IPS-NIHi7 (cell line): ENCODE measurements around the gene NTNG1.
"Not testable (repeated sequence)": the region's sequence is repeated elsewhere in the genome, so short reads cannot be mapped to it uniquely, and the experiment has no call there.

Experiments
- DNase-seq: peaks from one replicate; pipeline ENCODE4 v3.0.0; 2012; ENCODE audit warnings: mixed read lengths; ENCODE audit errors: extremely low spot score

The NTNG1 gene

GRCh38 chr1:107140703-107141490 is at the start of gene NTNG1:
Gene NTNG1, plus strand, starts transcription at chr1:107141039.
- peak; percentile 39 for DNase-seq

GRCh38 chr1:107091418-107091817 is 49.4 kb upstream of the NTNG1 start:
- DNase-seq = no peak

- DNase-seq = not testable (repeated sequence)
These were observed 47.4 kb upstream of the NTNG1 start for GRCh38 chr1:107093395-107093794.

- DNase-seq = no peak
These were observed 45.2 kb upstream of the NTNG1 start for GRCh38 chr1:107095647-107096046.

- no peak for DNase-seq
These were observed 44.1 kb upstream of the NTNG1 start for GRCh38 chr1:107096690-107097089.

GRCh38 chr1:107098961-107099360 is 41.9 kb upstream of the NTNG1 start:
- no peak for DNase-seq

GRCh38 chr1:107100331-107100984 is 40.4 kb upstream of the NTNG1 start:
- no peak for DNase-seq

GRCh38 chr1:107105914-107106313 is 34.9 kb upstream of the NTNG1 start:
- DNase-seq = no peak

- DNase-seq = no peak
These were observed 30.5 kb upstream of the NTNG1 start for GRCh38 chr1:107110326-107110725.

- DNase-seq = no peak
These were observed 24.5 kb upstream of the NTNG1 start for GRCh38 chr1:107116306-107116790.

- no peak for DNase-seq
These were observed 18.6 kb upstream of the NTNG1 start for GRCh38 chr1:107122225-107122624.

- no peak for DNase-seq
These were observed 17.1 kb upstream of the NTNG1 start for GRCh38 chr1:107123741-107124140.

GRCh38 chr1:107124694-107125093 is 16.1 kb upstream of the NTNG1 start:
- DNase-seq = no peak

GRCh38 chr1:107132195-107132594 is 8.6 kb upstream of the NTNG1 start:
- no peak for DNase-seq

- no peak for DNase-seq
These were observed 8.1 kb upstream of the NTNG1 start for GRCh38 chr1:107132780-107133179.

GRCh38 chr1:107135463-107135862 is 5.4 kb upstream of the NTNG1 start:
- peak; percentile 41 for DNase-seq

GRCh38 chr1:107138166-107138565 is 2.7 kb upstream of the NTNG1 start:
- DNase-seq = no peak

- no peak for DNase-seq
These were observed 1.9 kb upstream of the NTNG1 start for GRCh38 chr1:107138767-107139445.

GRCh38 chr1:107139833-107140702 is 771 bp upstream of the NTNG1 start:
- DNase-seq = peak; percentile 49

- DNase-seq = peak; percentile 17
These were observed 770 bp downstream of the NTNG1 start for GRCh38 chr1:107141491-107142126.

- DNase-seq = peak; percentile 17
These were observed 1.3 kb downstream of the NTNG1 start for GRCh38 chr1:107142140-107142542.
